B cell (primary cell): ENCODE results near the gene TMEM163.

Experiments
- EZH2 ChIP-seq: IDR thresholded peaks from 2 replicates; pipeline ENCODE4 v1.6.1; 2012; ENCODE audit warnings: borderline replicate concordance, low read depth, mild to moderate bottlenecking, moderate library complexity, low read length; ENCODE audit not compliant: insufficient read depth, poor library complexity, severe bottlenecking
- TF ChIP-seq, protein P1 (sequence below): fragments of 200-600 bp; IDR thresholded peaks from one replicate; pipeline ENCODE4 v1.8.0; 2022; ENCODE audit warnings: antibody characterized with exemption, mild to moderate bottlenecking

DNA sequence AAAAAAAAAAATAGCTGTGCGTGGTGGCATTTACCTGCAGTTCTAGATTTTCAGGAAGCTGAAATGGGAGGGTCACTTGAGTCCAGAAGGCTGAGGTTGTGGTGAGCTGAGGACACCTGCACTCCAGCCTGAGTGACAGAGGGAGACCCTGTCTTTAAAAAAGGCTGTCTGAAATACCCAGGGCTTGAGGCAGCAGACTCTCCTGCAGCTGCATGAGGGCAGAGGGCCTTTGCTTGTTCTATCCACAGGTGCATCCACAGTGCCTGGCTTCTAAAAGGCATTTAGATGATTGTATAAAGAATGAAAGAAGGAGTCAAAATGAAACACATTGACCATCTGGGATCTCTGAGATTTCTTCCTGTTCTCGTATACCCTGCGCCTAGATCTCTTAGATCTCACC, 312.1 kb downstream of the TMEM163 start:
- TF ChIP-seq, protein P1, sequence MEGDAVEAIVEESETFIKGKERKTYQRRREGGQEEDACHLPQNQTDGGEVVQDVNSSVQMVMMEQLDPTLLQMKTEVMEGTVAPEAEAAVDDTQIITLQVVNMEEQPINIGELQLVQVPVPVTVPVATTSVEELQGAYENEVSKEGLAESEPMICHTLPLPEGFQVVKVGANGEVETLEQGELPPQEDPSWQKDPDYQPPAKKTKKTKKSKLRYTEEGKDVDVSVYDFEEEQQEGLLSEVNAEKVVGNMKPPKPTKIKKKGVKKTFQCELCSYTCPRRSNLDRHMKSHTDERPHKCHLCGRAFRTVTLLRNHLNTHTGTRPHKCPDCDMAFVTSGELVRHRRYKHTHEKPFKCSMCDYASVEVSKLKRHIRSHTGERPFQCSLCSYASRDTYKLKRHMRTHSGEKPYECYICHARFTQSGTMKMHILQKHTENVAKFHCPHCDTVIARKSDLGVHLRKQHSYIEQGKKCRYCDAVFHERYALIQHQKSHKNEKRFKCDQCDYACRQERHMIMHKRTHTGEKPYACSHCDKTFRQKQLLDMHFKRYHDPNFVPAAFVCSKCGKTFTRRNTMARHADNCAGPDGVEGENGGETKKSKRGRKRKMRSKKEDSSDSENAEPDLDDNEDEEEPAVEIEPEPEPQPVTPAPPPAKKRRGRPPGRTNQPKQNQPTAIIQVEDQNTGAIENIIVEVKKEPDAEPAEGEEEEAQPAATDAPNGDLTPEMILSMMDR = no peak
- TF ChIP-seq EZH2 = no peak
